Astrocyte (in vitro differentiated cells and primary cell): ENCODE results near the gene FAM98B. TPM values are rescaled to one million over a fixed set of nuclear protein-coding genes. Genes with fewer than 3 reads are reported as not detected.

ENCODE experiments used
- DNase-seq: peaks from one replicate; pipeline ENCODE4 v3.0.0-alpha.2; 2010; ENCODE audit warnings: low read depth
- FAIRE-seq: peaks from 2 replicates; lab custom pipeline; 2011; peaks lifted over from hg19 to GRCh38; lab: Jason Lieb, UNC
- H2AFZ ChIP-seq: 2 replicates; pipeline ENCODE4 v1.6.0; 2012; ENCODE audit warnings: low read depth, low read length, inconsistent platforms
- H3K27ac ChIP-seq: 2 replicates; pipeline ENCODE4 v1.5.1; 2011; ENCODE audit warnings: low read depth, low read length, inconsistent platforms
- H3K27me3 ChIP-seq: 2 replicates; pipeline ENCODE4 v1.6.0; 2011; ENCODE audit warnings: low read length, inconsistent platforms; ENCODE audit not compliant: insufficient read depth
- H3K36me3 ChIP-seq: 2 replicates; pipeline ENCODE4 v1.5.1; 2011; ENCODE audit warnings: low read length, inconsistent platforms; ENCODE audit not compliant: insufficient read depth
- H3K4me1 ChIP-seq: 2 replicates; pipeline ENCODE4 v1.5.1; 2011; ENCODE audit warnings: low read length, inconsistent platforms; ENCODE audit not compliant: insufficient read depth
- H3K4me2 ChIP-seq: 2 replicates; pipeline ENCODE4 v1.6.0; 2012; ENCODE audit warnings: low read length, inconsistent platforms
- H3K4me3 ChIP-seq: 2 replicates; pipeline ENCODE4 v1.5.1; 2011; ENCODE audit warnings: low read depth, mild to moderate bottlenecking, low read length, inconsistent platforms; ENCODE audit not compliant: insufficient read depth
- H3K79me2 ChIP-seq: 2 replicates; pipeline ENCODE4 v1.6.0; 2012; ENCODE audit warnings: mild to moderate bottlenecking, low read length, inconsistent platforms; ENCODE audit not compliant: insufficient read depth
- H3K9ac ChIP-seq: 2 replicates; pipeline ENCODE4 v1.6.0; 2012; ENCODE audit warnings: mild to moderate bottlenecking, low read length, inconsistent platforms
- H3K9me3 ChIP-seq: 2 replicates; pipeline ENCODE4 v1.5.1; 2012; ENCODE audit warnings: low read depth, mild to moderate bottlenecking, low read length, inconsistent platforms; ENCODE audit not compliant: insufficient read depth
- H4K20me1 ChIP-seq: 2 replicates; pipeline ENCODE4 v1.6.0; 2012; ENCODE audit warnings: low read length, inconsistent platforms; ENCODE audit not compliant: insufficient read depth
- H3K27ac Mint-ChIP-seq: one replicate; pipeline ENCODE4 v1.8.0; 2021; ENCODE audit warnings: mild to moderate bottlenecking, mixed read lengths; ENCODE audit not compliant: unreplicated experiment
- H3K27me3 Mint-ChIP-seq: one replicate; pipeline ENCODE4 v1.8.0; 2021; ENCODE audit warnings: low read depth, mixed read lengths; ENCODE audit not compliant: unreplicated experiment
- H3K36me3 Mint-ChIP-seq: one replicate; pipeline ENCODE4 v1.8.0; 2021; ENCODE audit warnings: low read depth, mixed read lengths; ENCODE audit not compliant: unreplicated experiment
- H3K4me1 Mint-ChIP-seq: one replicate; pipeline ENCODE4 v1.8.0; 2021; ENCODE audit warnings: low read depth, mixed read lengths; ENCODE audit not compliant: unreplicated experiment
- H3K4me3 Mint-ChIP-seq: one replicate; pipeline ENCODE4 v1.8.0; 2021; ENCODE audit warnings: mild to moderate bottlenecking, moderate library complexity, mixed read lengths; ENCODE audit not compliant: unreplicated experiment
- H3K9me3 Mint-ChIP-seq: one replicate; pipeline ENCODE4 v1.8.0; 2021; ENCODE audit warnings: mild to moderate bottlenecking, mixed read lengths; ENCODE audit not compliant: unreplicated experiment
- CTCF ChIP-seq: IDR thresholded peaks from 2 replicates; pipeline ENCODE4 v1.5.1; 2011; ENCODE audit warnings: low read depth, mild to moderate bottlenecking, inconsistent platforms, low read length, moderate library complexity; ENCODE audit not compliant: insufficient read depth
- EZH2 ChIP-seq: IDR thresholded peaks from 2 replicates; pipeline ENCODE4 v1.6.1; 2012; ENCODE audit warnings: mild to moderate bottlenecking, low read length, inconsistent platforms; ENCODE audit not compliant: insufficient read depth
- total RNA-seq: library from RNA; stranded (reverse); gene quantifications from 2 replicates; pipeline ENCODE4 v1.2.1, GENCODE V29; 2021

The FAM98B gene
- total RNA-seq, 1 donor from 2014 or later: 21.6 TPM

- Mint-ChIP-seq H3K4me3 (no peak overlapping the region), H3K4me1 (no peaks in the 10 kb centered on the region), H3K9me3 (peaks cover 3% of the 10 kb centered on the region), H3K36me3 (peaks cover 3% of the 10 kb centered on the region), H3K27me3 (no peaks in the 10 kb centered on the region), H3K27ac (no peak overlapping the region)
- TF ChIP-seq EZH2: no peak
- TF ChIP-seq CTCF: no peak
- Histone ChIP-seq H3K27me3 (no peaks in the 10 kb centered on the region), H3K4me2 (no peak overlapping the region), H3K27ac (no peak overlapping the region), H3K79me2 (no peaks in the 10 kb centered on the region), H3K4me3 (no peak overlapping the region), H3K9me3 (no peaks in the 10 kb centered on the region), H4K20me1 (no peaks in the 10 kb centered on the region), H3K4me1 (no peaks in the 10 kb centered on the region), H2AFZ (no peak overlapping the region), H3K36me3 (no peaks in the 10 kb centered on the region), H3K9ac (no peak overlapping the region)
- DNase-seq: no peak
- FAIRE-seq: no peak
These were observed 42.2 kb downstream of the FAM98B start for GRCh38 chr15:38496151-38496550.

GRCh38 chr15:38499651-38500050 lies 45.7 kb downstream of the FAM98B start:
- DNase-seq (no peak), FAIRE-seq (no peak)
- Mint-ChIP-seq H3K27me3 (no peaks in the 10 kb centered on the region), H3K4me3 (no peak overlapping the region), H3K4me1 (no peaks in the 10 kb centered on the region), H3K36me3 (peaks cover 3% of the 10 kb centered on the region), H3K9me3 (peaks cover 3% of the 10 kb centered on the region), H3K27ac (no peak overlapping the region)
- H4K20me1 ChIP-seq: no peaks in the 10 kb centered on the region
- H3K27ac ChIP-seq: no peak overlapping the region
- TF ChIP-seq EZH2 (no peak), CTCF (no peak)
- no peaks in the 10 kb centered on the region for H3K79me2 ChIP-seq
- no peak overlapping the region for H3K4me2 ChIP-seq
- H3K4me1 ChIP-seq: no peaks in the 10 kb centered on the region
- H3K4me3 ChIP-seq: no peak overlapping the region
- no peaks in the 10 kb centered on the region for H3K9me3 ChIP-seq
- H2AFZ ChIP-seq: no peak overlapping the region
- H3K27me3 ChIP-seq: no peaks in the 10 kb centered on the region
- H3K36me3 ChIP-seq: no peaks in the 10 kb centered on the region
- H3K9ac ChIP-seq: no peak overlapping the region

GRCh38 chr15:38503496-38503895 lies 49.6 kb downstream of the FAM98B start:
- Mint-ChIP-seq H3K4me1 (no peaks in the 10 kb centered on the region), H3K9me3 (peaks cover 3% of the 10 kb centered on the region), H3K4me3 (no peak overlapping the region), H3K27me3 (no peaks in the 10 kb centered on the region), H3K27ac (no peak overlapping the region), H3K36me3 (peaks cover 3% of the 10 kb centered on the region)
- no peak for TF ChIP-seq CTCF
- TF ChIP-seq EZH2: no peak
- no peak overlapping the region for H3K27ac ChIP-seq
- H3K4me2 ChIP-seq: no peak overlapping the region
- no peaks in the 10 kb centered on the region for H3K27me3 ChIP-seq
- no peaks in the 10 kb centered on the region for H3K36me3 ChIP-seq
- H2AFZ ChIP-seq: no peak overlapping the region
- H4K20me1 ChIP-seq: no peaks in the 10 kb centered on the region
- no peaks in the 10 kb centered on the region for H3K4me1 ChIP-seq
- H3K4me3 ChIP-seq: no peak overlapping the region
- H3K9ac ChIP-seq: no peak overlapping the region
- DNase-seq: no peak
- FAIRE-seq: no peak
- H3K9me3 ChIP-seq: no peaks in the 10 kb centered on the region
- no peaks in the 10 kb centered on the region for H3K79me2 ChIP-seq
